SH-SY5Y (cell line): ENCODE data around the gene SLC39A6.

Experiments used
- GATA2 ChIP-seq: IDR thresholded peaks from 2 replicates; pipeline ENCODE4 v1.6.1; 2011; ENCODE audit warnings: mild to moderate bottlenecking, low read depth, low read length
- GATA3 ChIP-seq: IDR thresholded peaks from 2 replicates; pipeline ENCODE4 v1.6.1; 2011; ENCODE audit warnings: low read depth, mild to moderate bottlenecking, low read length, moderate library complexity

Gene SLC39A6

GRCh38 chr18:36064027-36064808 is 64.9 kb downstream of the SLC39A6 start:
- TF ChIP-seq GATA3 (no peak), GATA2 (no peak)

GRCh38 chr18:36058674-36059073 is 70.5 kb downstream of the SLC39A6 start:
- TF ChIP-seq GATA3: no peak
- TF ChIP-seq GATA2: no peak
